Measurements from ENCODE around the gene SLC24A2.

SLC24A2 gene

GRCh38 chr9:19807182-19807892 lies 18.5 kb upstream of the SLC24A2 start:
- TF ChIP-seq, protein P1, sequence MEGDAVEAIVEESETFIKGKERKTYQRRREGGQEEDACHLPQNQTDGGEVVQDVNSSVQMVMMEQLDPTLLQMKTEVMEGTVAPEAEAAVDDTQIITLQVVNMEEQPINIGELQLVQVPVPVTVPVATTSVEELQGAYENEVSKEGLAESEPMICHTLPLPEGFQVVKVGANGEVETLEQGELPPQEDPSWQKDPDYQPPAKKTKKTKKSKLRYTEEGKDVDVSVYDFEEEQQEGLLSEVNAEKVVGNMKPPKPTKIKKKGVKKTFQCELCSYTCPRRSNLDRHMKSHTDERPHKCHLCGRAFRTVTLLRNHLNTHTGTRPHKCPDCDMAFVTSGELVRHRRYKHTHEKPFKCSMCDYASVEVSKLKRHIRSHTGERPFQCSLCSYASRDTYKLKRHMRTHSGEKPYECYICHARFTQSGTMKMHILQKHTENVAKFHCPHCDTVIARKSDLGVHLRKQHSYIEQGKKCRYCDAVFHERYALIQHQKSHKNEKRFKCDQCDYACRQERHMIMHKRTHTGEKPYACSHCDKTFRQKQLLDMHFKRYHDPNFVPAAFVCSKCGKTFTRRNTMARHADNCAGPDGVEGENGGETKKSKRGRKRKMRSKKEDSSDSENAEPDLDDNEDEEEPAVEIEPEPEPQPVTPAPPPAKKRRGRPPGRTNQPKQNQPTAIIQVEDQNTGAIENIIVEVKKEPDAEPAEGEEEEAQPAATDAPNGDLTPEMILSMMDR (IDR thresholded peaks at IDR 0.05; ENCODE audit: low read length, missing control alignments): no peak
- H3K4me3 ChIP-seq (replicated peaks; ENCODE audit: low read depth, low read length): no peak overlapping the region
- DNase-seq (ENCODE audit: low read depth): no peak

- no peak overlapping the region for H3K4me3 ChIP-seq (replicated peaks; ENCODE audit: low read depth, low read length)
- TF ChIP-seq, protein P1 (IDR thresholded peaks at IDR 0.05; ENCODE audit: low read length, missing control alignments): no peak
- DNase-seq (ENCODE audit: low read depth): no peak
Measured at GRCh38 chr9:19804431-19804830, 15.6 kb upstream of the SLC24A2 start.

GRCh38 chr9:19800884-19801283 lies 12.0 kb upstream of the SLC24A2 start:
- no peak for DNase-seq (ENCODE audit: low read depth)
- no peak overlapping the region for H3K4me3 ChIP-seq (replicated peaks; ENCODE audit: low read depth, low read length)
- TF ChIP-seq, protein P1 (IDR thresholded peaks at IDR 0.05; ENCODE audit: low read length, missing control alignments): no peak

DNA sequence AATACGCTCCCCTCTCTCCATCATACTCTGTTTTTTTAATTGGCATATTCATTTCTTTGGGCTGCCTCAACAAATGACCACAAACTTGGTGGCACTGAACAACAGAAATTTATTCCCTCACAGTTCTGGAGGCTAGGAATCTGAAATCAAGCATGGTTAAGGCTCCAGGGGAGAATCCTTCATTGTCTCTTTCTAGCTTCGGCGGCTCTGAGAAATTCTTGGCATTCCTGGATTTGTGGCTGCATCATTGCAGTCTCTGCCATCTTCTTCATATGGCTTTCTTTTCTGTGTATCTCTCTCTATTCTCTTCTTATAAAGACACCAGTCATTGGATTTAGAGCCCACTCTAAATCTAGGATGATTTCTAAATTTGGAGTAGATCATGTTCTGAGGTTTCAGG lies 10.9 kb upstream of the SLC24A2 start:
- H3K4me3 ChIP-seq (replicated peaks; ENCODE audit: low read depth, low read length): no peak overlapping the region
- TF ChIP-seq, protein P1 (IDR thresholded peaks at IDR 0.05; ENCODE audit: low read length, missing control alignments): no peak
- no peak for DNase-seq (ENCODE audit: low read depth)

- no peak overlapping the region for H3K4me3 ChIP-seq (replicated peaks; ENCODE audit: low read depth, low read length)
- DNase-seq (ENCODE audit: low read depth): no peak
- TF ChIP-seq, protein P1 (IDR thresholded peaks at IDR 0.05; ENCODE audit: low read length, missing control alignments): no peak
Measured at GRCh38 chr9:19788152-19788551, 685 bp downstream of the SLC24A2 start.

DNA sequence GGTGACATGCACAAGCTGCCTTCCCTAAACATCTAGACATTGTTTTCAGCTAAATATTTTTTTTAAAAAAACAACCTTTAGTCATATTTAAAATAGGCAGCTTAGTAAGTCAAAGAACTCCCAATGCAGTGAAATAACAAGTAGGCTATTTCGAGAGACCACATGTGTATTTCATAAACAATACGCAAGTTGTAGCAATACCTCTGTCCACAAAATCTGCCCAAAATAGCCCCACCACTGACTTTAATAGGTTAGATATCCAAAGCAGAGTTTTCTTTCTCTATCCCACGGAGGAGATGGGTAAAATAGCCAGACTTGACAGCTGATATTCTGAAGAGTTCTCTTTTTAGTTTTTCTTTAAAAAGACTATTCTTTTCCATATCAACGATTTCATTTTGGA lies 1.2 kb downstream of the SLC24A2 start:
- TF ChIP-seq, protein P1 (IDR thresholded peaks at IDR 0.05; ENCODE audit: low read length, missing control alignments): no peak
- DNase-seq (ENCODE audit: low read depth): no peak
- H3K4me3 ChIP-seq (replicated peaks; ENCODE audit: low read depth, low read length): no peak overlapping the region

DNA sequence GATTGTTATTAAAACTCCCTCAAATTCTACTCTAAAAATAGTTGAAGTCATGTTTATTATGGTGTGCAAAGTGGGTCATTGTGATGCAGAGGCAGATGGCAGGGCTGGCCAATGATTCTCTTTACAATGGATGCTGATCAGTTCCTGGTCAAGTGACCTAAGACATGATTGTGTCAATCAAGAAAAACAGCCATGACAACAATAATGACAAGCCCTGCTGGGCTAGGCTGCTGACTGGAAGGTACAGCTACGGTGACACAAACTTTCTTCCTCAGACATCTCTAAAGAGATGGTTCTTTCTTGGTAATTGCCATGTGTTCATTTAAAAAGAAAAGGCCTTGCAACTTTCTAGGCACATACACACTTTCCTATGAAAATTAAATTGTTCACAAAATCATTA lies 3.6 kb downstream of the SLC24A2 start:
- H3K4me3 ChIP-seq (replicated peaks; ENCODE audit: low read depth, low read length): no peak overlapping the region
- no peak for DNase-seq (ENCODE audit: low read depth)
- TF ChIP-seq, protein P1 (IDR thresholded peaks at IDR 0.05; ENCODE audit: low read length, missing control alignments): no peak

Measured in fibroblast of pulmonary artery (primary cell).